H1 (cell line): ENCODE results near the gene MYO7B. TPM values are rescaled to one million over a fixed set of nuclear protein-coding genes. Genes with fewer than 3 reads are reported as not detected.

Source experiments
- CTCF ChIA-PET: fragments of 300-600 bp; sonication (Branson Sonifier 250); formaldehyde crosslinking; loops from one replicate; lab custom pipeline; 2021; ENCODE audit not compliant: partially characterized antibody; lab: Charles Lee
- POLR2A ChIA-PET: fragments of 300-600 bp; sonication (Branson Sonifier 250); formaldehyde crosslinking; loops from one replicate; lab custom pipeline; 2021; ENCODE audit warnings: inconsistent platforms; ENCODE audit not compliant: partially characterized antibody; lab: Charles Lee
- DNase-seq, 2 experiments: peaks; one replicate each; pipeline versions ENCODE4 v3.0.0 to v3.0.0-alpha.2; 2010 to 2022; ENCODE audit warnings: low spot score in 2 of 2, low read depth in 1 of 2, mixed read lengths in 1 of 2
- FAIRE-seq: peaks from 2 replicates; lab custom pipeline; 2011; peaks lifted over from hg19 to GRCh38; lab: Jason Lieb, UNC
- H2AFZ ChIP-seq: 2 replicates; pipeline ENCODE4 v1.8.1; 2012; ENCODE audit warnings: low read length, inconsistent platforms
- H2AK5ac ChIP-seq: 2 replicates; pipeline ENCODE4 v1.6.1; 2013; ENCODE audit warnings: low read depth, low read length
- H2BK120ac ChIP-seq: replicated peaks from 2 replicates; pipeline ENCODE3; 2013; ENCODE audit warnings: low read depth, low read length, inconsistent platforms
- H2BK12ac ChIP-seq: 2 replicates; pipeline ENCODE4 v1.6.1; 2013; ENCODE audit warnings: low read depth, low read length
- H2BK15ac ChIP-seq: 2 replicates; pipeline ENCODE4 v1.6.1; 2013; ENCODE audit warnings: low read length
- H2BK20ac ChIP-seq: 2 replicates; pipeline ENCODE4 v1.6.1; 2013; ENCODE audit warnings: low read length
- H2BK5ac ChIP-seq: 2 replicates; pipeline ENCODE4 v1.6.1; 2013; ENCODE audit warnings: low read depth, low read length
- H3K14ac ChIP-seq: 2 replicates; pipeline ENCODE4 v1.6.1; 2013; ENCODE audit warnings: inconsistent platforms; ENCODE audit not compliant: insufficient read length
- H3K18ac ChIP-seq: 2 replicates; pipeline ENCODE4 v1.6.1; 2013; ENCODE audit warnings: low read length; ENCODE audit errors: extremely low read depth
- H3K23ac ChIP-seq: 2 replicates; pipeline ENCODE4 v1.6.1; 2013; ENCODE audit warnings: inconsistent platforms; ENCODE audit not compliant: insufficient read length
- H3K23me2 ChIP-seq: 2 replicates; pipeline ENCODE4 v1.6.1; 2013; ENCODE audit warnings: low read depth, low read length
- H3K27ac ChIP-seq: 2 replicates; pipeline ENCODE4 v1.6.1; 2011; ENCODE audit warnings: low read depth, low read length, inconsistent platforms
- H3K27me3 ChIP-seq, 4 experiments: replicated peaks in 1 of 4; 1 replicate in 1 of 4; 2 replicates in 3 of 4; pipeline versions ENCODE4 v1.6.1 to v1.8.1; 2011 to 2013; ENCODE audit warnings: low read length in 3 of 4, mild to moderate bottlenecking in 3 of 4, inconsistent platforms in 2 of 4, mixed read lengths in 2 of 4, moderate library complexity in 1 of 4; ENCODE audit not compliant: control insufficient read depth in 3 of 4, insufficient read depth in 3 of 4; ENCODE audit errors: extremely low read depth in 1 of 4
- H3K36me3 ChIP-seq, 4 experiments: 2 replicates each; pipeline versions ENCODE4 v1.6.1 to v1.8.1; 2011 to 2013; ENCODE audit warnings: mild to moderate bottlenecking in 4 of 4, low read length in 3 of 4, moderate library complexity in 2 of 4, control low read depth in 1 of 4, inconsistent platforms in 1 of 4; ENCODE audit not compliant: insufficient read depth in 4 of 4, control insufficient read depth in 2 of 4
- H3K4ac ChIP-seq: replicated peaks from 2 replicates; pipeline ENCODE3; 2013; ENCODE audit warnings: low read length, low read depth, mixed read lengths, inconsistent platforms; ENCODE audit not compliant: insufficient read length
- H3K4me1 ChIP-seq, 4 experiments: replicated peaks in 1 of 4; 1 replicate in 1 of 4; 2 replicates in 3 of 4; pipeline versions ENCODE4 v1.6.1 to v1.8.1; 2011 to 2013; ENCODE audit warnings: low read length in 3 of 4, inconsistent platforms in 2 of 4, mixed read lengths in 1 of 4; ENCODE audit not compliant: insufficient read depth in 4 of 4, control insufficient read depth in 3 of 4
- H3K4me2 ChIP-seq, 2 experiments: 2 replicates each; pipeline versions ENCODE4 v1.6.1 to v1.8.1; 2011 to 2013; ENCODE audit warnings: low read depth in 2 of 2, low read length in 2 of 2, control low read depth in 1 of 2, inconsistent platforms in 1 of 2, mild to moderate bottlenecking in 1 of 2; ENCODE audit not compliant: insufficient read depth in 1 of 2
- H3K4me3 ChIP-seq, 4 experiments: fragments of 200-600, 300-600 bp in 1 of 4; sonication (generic), shearing (Covaris generic), sonication (Bioruptor Twin) in 1 of 4; 2 replicates each; pipeline versions ENCODE4 v1.5.1 to v1.8.1; 2011 to 2016; ENCODE audit warnings: low read length in 4 of 4, low read depth in 3 of 4, control low read depth in 2 of 4, inconsistent platforms in 2 of 4, mild to moderate bottlenecking in 2 of 4, mixed read lengths in 1 of 4, moderate library complexity in 1 of 4; ENCODE audit not compliant: insufficient read depth in 2 of 4; ENCODE audit errors: extremely low read depth in 1 of 4
- H3K56ac ChIP-seq: replicated peaks from 2 replicates; pipeline ENCODE3; 2013; ENCODE audit warnings: low read depth, mild to moderate bottlenecking, mixed read lengths, low read length, inconsistent platforms; ENCODE audit not compliant: insufficient read length
- H3K79me1 ChIP-seq: 2 replicates; pipeline ENCODE4 v1.6.1; 2013; ENCODE audit warnings: low read depth, low read length, control low read depth
- H3K79me2 ChIP-seq, 2 experiments: 2 replicates each; pipeline versions ENCODE4 v1.6.1 to v1.8.1; 2012 to 2013; ENCODE audit warnings: low read length in 2 of 2, mild to moderate bottlenecking in 2 of 2, inconsistent platforms in 1 of 2; ENCODE audit not compliant: insufficient read depth in 2 of 2, control insufficient read depth in 1 of 2
- H3K9ac ChIP-seq, 4 experiments: replicated peaks in 1 of 4; 1 replicate in 1 of 4; 2 replicates in 3 of 4; pipeline versions ENCODE4 v1.6.1 to v1.8.1; 2011 to 2013; ENCODE audit warnings: low read depth in 3 of 4, low read length in 3 of 4, control low read depth in 2 of 4, mild to moderate bottlenecking in 2 of 4, moderate library complexity in 2 of 4, inconsistent platforms in 1 of 4; ENCODE audit errors: extremely low read depth in 1 of 4
- H3K9me3 ChIP-seq, 2 experiments: 2 replicates each; pipeline versions ENCODE4 v1.6.1 to v1.8.1; 2012 to 2013; ENCODE audit warnings: mild to moderate bottlenecking in 2 of 2, moderate library complexity in 2 of 2, control low read depth in 1 of 2, inconsistent platforms in 1 of 2, low read depth in 1 of 2, low read length in 1 of 2, mixed read lengths in 1 of 2; ENCODE audit not compliant: insufficient read depth in 2 of 2
- H4K20me1 ChIP-seq, 2 experiments: replicated peaks in 1 of 2; 2 replicates each; pipeline versions ENCODE3 to v1.8.1; 2011 to 2013; ENCODE audit warnings: inconsistent platforms in 2 of 2, low read length in 2 of 2, mild to moderate bottlenecking in 1 of 2; ENCODE audit not compliant: insufficient read depth in 2 of 2, control insufficient read depth in 1 of 2
- H4K5ac ChIP-seq: 2 replicates; pipeline ENCODE4 v1.6.1; 2013; ENCODE audit warnings: low read length, low read depth, mixed read lengths, inconsistent platforms; ENCODE audit not compliant: insufficient read length
- H4K8ac ChIP-seq: 2 replicates; pipeline ENCODE4 v1.8.0; 2013; ENCODE audit warnings: mild to moderate bottlenecking, moderate library complexity, low read length, inconsistent platforms; ENCODE audit not compliant: insufficient read depth; ENCODE audit errors: extremely low read depth
- H4K91ac ChIP-seq: replicated peaks from 2 replicates; pipeline ENCODE3; 2013; ENCODE audit warnings: low read length, mixed read lengths, inconsistent platforms; ENCODE audit not compliant: insufficient read length
- CBX8 ChIP-seq: fragments of 300-800, 300-1000 bp; sonication (generic); IDR thresholded peaks from 2 replicates; pipeline ENCODE4 v1.7.1; 2016; ENCODE audit warnings: low read depth, low read length, borderline replicate concordance
- CHD2 ChIP-seq: IDR thresholded peaks from 2 replicates; pipeline ENCODE4 v1.6.1; 2012; ENCODE audit warnings: low read length, improper control_type of control experiment
- FOSL1 ChIP-seq: IDR thresholded peaks from 2 replicates; pipeline ENCODE4 v1.6.1; 2011; ENCODE audit warnings: mild to moderate bottlenecking, low read depth, low read length, moderate library complexity; ENCODE audit not compliant: insufficient read depth
- KDM4A ChIP-seq: IDR thresholded peaks from one replicate; pipeline ENCODE4 v1.7.1; 2012; ENCODE audit warnings: low read depth, mild to moderate bottlenecking, moderate library complexity, low read length, inconsistent platforms; ENCODE audit not compliant: severe bottlenecking
- POLR2A ChIP-seq, 2 experiments: IDR thresholded peaks; 1 replicate in 1 of 2; 2 replicates in 1 of 2; pipeline ENCODE4 v1.6.1; 2011; ENCODE audit warnings: low read depth in 2 of 2, low read length in 2 of 2, mild to moderate bottlenecking in 2 of 2; ENCODE audit errors: control extremely low read depth in 1 of 2
- SIN3A ChIP-seq, 2 experiments: IDR thresholded peaks in 1 of 2; conservative IDR thresholded peaks in 1 of 2; 2 replicates each; pipeline ENCODE4 v1.6.1; 2011 to 2012; ENCODE audit warnings: low read length in 2 of 2, improper control_type of control experiment in 1 of 2, low read depth in 1 of 2, mild to moderate bottlenecking in 1 of 2
- SP1 ChIP-seq: IDR thresholded peaks from 2 replicates; pipeline ENCODE4 v1.6.1; 2011; ENCODE audit warnings: low read depth, low read length
- TAF7 ChIP-seq: optimal IDR thresholded peaks from 2 replicates; pipeline ENCODE3; 2011; ENCODE audit warnings: low read depth, mild to moderate bottlenecking, inconsistent platforms, low read length, moderate library complexity, borderline replicate concordance
- TBP ChIP-seq: IDR thresholded peaks from 2 replicates; pipeline ENCODE4 v1.6.1; 2011; ENCODE audit warnings: low read depth, low read length, improper control_type of control experiment
- WGBS, 2 experiments: shearing (Covaris generic) in 1 of 2; methylation state at CpG; one replicate each; pipeline versions ENCODE4 v1.1.6 to v1.1.7; 2013 to 2015; ENCODE audit warnings: low lambda C conversion rate in 2 of 2, mixed read lengths in 2 of 2, inconsistent platforms in 1 of 2, low coverage in 1 of 2, missing lambda C conversion rate in 1 of 2; ENCODE audit not compliant: insufficient replicate concordance in 2 of 2, insufficient coverage in 1 of 2, insufficient read length in 1 of 2; ENCODE audit errors: extremely low coverage in 1 of 2, missing lambda C conversion rate in 1 of 2; 5-methylcytosine and 5-hydroxymethylcytosine counted together
- polyA plus RNA-seq, 7 experiments: library from polyadenylated mRNA; depleted of rRNA in 3 of 7; stranded (reverse) in 5 of 7; unstranded in 2 of 7; fragments of >200 nt in 5 of 7; fragments of 200-250 nt in 2 of 7; gene quantifications; 1 replicate in 5 of 7; 2 replicates in 1 of 7; 4 replicates in 1 of 7; pipeline versions ENCODE4 v1.2.1 to v1.2.3, GENCODE V29; 2011 to 2013; ENCODE audit warnings: missing spikeins in 2 of 7, mixed read lengths in 2 of 7
- total RNA-seq: library from RNA; stranded (reverse); fragmentation: NEBNext Ultra II Directional; extraction: Animal tissue kit (Norgen Biotek cat#: 25700); gene quantifications from 2 replicates; pipeline ENCODE4 v1.2.1, GENCODE V29; 2021
- TF ChIP-seq, protein P1 (sequence below): IDR thresholded peaks from 2 replicates; pipeline ENCODE4 v1.6.1; 2012; ENCODE audit warnings: inconsistent platforms

The MYO7B gene
- total and polyA plus RNA-seq, 2 of the 8 experiments (the other 6 are each of a cell fraction or from before 2014, with no cell fraction given), result not detected

DNA sequence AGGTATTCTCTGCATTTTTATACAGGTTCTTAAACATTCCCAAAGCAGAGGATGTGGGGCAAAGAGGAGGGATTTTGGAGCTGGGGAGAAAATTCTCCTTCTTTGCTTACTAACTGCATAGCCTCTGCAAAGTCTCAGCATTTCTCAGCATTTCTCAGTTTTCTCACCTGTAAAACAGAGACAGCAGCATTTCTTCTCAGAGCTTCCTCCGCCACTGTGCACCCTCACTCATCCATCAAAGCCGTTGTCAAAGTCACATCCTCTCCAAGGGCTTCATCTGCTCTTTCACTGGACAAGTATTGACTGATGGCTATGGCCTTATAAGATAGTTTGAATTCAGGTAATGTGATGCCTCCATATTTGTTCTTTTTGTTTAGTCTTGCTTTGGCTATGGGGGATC, 17.4 kb downstream of the MYO7B start:
- no peak overlapping the region for H2BK20ac ChIP-seq
- H2BK120ac ChIP-seq, result no peak overlapping the region
- FAIRE-seq, result no peak
- no peaks in the 10 kb centered on the region for H3K23me2 ChIP-seq
- no peaks in the 10 kb centered on the region for H3K79me1 ChIP-seq
- no peak overlapping the region for H4K5ac ChIP-seq
- no peak overlapping the region for H2BK12ac ChIP-seq
- H3K18ac ChIP-seq, result no peak overlapping the region
- H2BK5ac ChIP-seq, result no peak overlapping the region
- H3K9me3 ChIP-seq, result no peaks in the 10 kb centered on the region
- no peak overlapping the region for H3K27ac ChIP-seq
- H4K20me1 ChIP-seq, result no peaks in the 10 kb centered on the region
- 100% methylated on average over 2 of the region's 2 CpGs; no CpG with 5 or more reads in 1 of the 2 experiments for WGBS, 2 experiments
- DNase-seq, result no peak
- H2BK15ac ChIP-seq, result no peak overlapping the region
- no peak overlapping the region for H4K91ac ChIP-seq
- ChIA-PET CTCF (interaction anchor here (0.8 to 1.1 kb wide), 2 partner anchors 14 to 97 kb away, joined by 3 to 5 read pairs; no protein-coding TSS in a partner anchor), POLR2A (interaction anchor here (1.3 kb wide), 1 partner anchor 27 kb away, joined by 4 read pairs; the partner anchor contains the start of gene IWS1)
- no peak overlapping the region for H4K8ac ChIP-seq
- no peak overlapping the region for H3K23ac ChIP-seq
- H2AK5ac ChIP-seq, result no peak overlapping the region
- no peak overlapping the region for H3K56ac ChIP-seq
- TF ChIP-seq TAF7, result no peak
- no peak for TF ChIP-seq POLR2A (IDR thresholded peaks at IDR 0.05; ENCODE audit: control extremely low read depth in 1 of 2, low read depth in 2 of 2, low read length in 2 of 2)
- TF ChIP-seq CHD2, result no peak
- TF ChIP-seq SIN3A (conservative IDR thresholded peaks at IDR 0.05 in 1 of 2, IDR thresholded peaks at IDR 0.05 in 1 of 2; ENCODE audit: low read depth in 1 of 2, low read length in 2 of 2), result no peak
- TF ChIP-seq TBP, result no peak
- no peak for TF ChIP-seq SP1
- no peak for TF ChIP-seq CBX8
- TF ChIP-seq FOSL1, result no peak
- TF ChIP-seq, protein P1, sequence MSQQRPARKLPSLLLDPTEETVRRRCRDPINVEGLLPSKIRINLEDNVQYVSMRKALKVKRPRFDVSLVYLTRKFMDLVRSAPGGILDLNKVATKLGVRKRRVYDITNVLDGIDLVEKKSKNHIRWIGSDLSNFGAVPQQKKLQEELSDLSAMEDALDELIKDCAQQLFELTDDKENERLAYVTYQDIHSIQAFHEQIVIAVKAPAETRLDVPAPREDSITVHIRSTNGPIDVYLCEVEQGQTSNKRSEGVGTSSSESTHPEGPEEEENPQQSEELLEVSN, result no peak
- TF ChIP-seq KDM4A, result no peak
- H2AFZ ChIP-seq, result no peak overlapping the region
- H3K4me1 ChIP-seq, result no peaks in the 10 kb centered on the region
- no peak overlapping the region for H3K4me3 ChIP-seq
- no peaks in the 10 kb centered on the region for H3K79me2 ChIP-seq
- H3K36me3 ChIP-seq, result no peaks in the 10 kb centered on the region
- no peak overlapping the region for H3K9ac ChIP-seq
- H3K4me2 ChIP-seq, result no peak overlapping the region
- no peaks in the 10 kb centered on the region; a peak in 3 of 7 replicates for H3K27me3 ChIP-seq
- H3K14ac ChIP-seq, result no peak overlapping the region
- H3K4ac ChIP-seq, result no peak overlapping the region
